Thyroid gland (tissue), 4 donors: ENCODE measurements around the gene GALNT13.

ENCODE experiments used
- CTCF ChIP-seq, 6 experiments: fragments of 200-600 bp in 3 of 6; fragments of 450-650 bp in 3 of 6; sonication (generic) in 3 of 6; IDR thresholded peaks; one replicate each; pipeline ENCODE4 v1.5.1; 2016 to 2019; ENCODE audit warnings: antibody characterized with exemption in 6 of 6, mild to moderate bottlenecking in 2 of 6, inconsistent platforms in 1 of 6, moderate library complexity in 1 of 6
- POLR2A ChIP-seq, 2 donors: fragments of 450-650 bp; IDR thresholded peaks; one replicate each; pipeline ENCODE4 v1.6.1; 2017; ENCODE audit warnings: antibody characterized with exemption in 2 of 2, mild to moderate bottlenecking in 2 of 2, moderate library complexity in 1 of 2

GRCh38 chr2:154466226-154466625, 594.5 kb downstream of the GALNT13 start:
- no peak for TF ChIP-seq CTCF (IDR thresholded peaks at IDR 0.05)
- no peak for TF ChIP-seq POLR2A (IDR thresholded peaks at IDR 0.05)
